Adrenal gland (tissue), 5 donors: ENCODE results near the gene LCN15.

Experiments used
- CTCF ChIP-seq, 6 experiments: fragments of 450-650 bp in 4 of 6; fragments of 200-600 bp in 2 of 6; sonication (generic) in 1 of 6; IDR thresholded peaks; 1 replicate in 5 of 6; 2 replicates in 1 of 6; pipeline versions ENCODE4 v1.5.1 to v1.8.0; 2016 to 2021; ENCODE audit warnings: antibody characterized with exemption in 6 of 6, mild to moderate bottlenecking in 2 of 6, moderate library complexity in 1 of 6
- POLR2A ChIP-seq, 2 donors: fragments of 450-650 bp; IDR thresholded peaks; one replicate each; pipeline ENCODE4 v1.6.1; 2017; ENCODE audit warnings: antibody characterized with exemption in 2 of 2, mild to moderate bottlenecking in 2 of 2, moderate library complexity in 1 of 2
- donor health status: DM: no; HTN: no; CAD: no.

GRCh38 chr9:136757751-136758140 lies 6.6 kb downstream of the LCN15 start:
- no peak for TF ChIP-seq CTCF (IDR thresholded peaks at IDR 0.05)
- no peak for TF ChIP-seq POLR2A (IDR thresholded peaks at IDR 0.05)
